ENCODE measurements around the gene TRIM67. TPM values are rescaled to one million over a fixed set of nuclear protein-coding genes. Genes with fewer than 3 reads are reported as not detected.

TRIM67 gene
- total RNA-seq, 1 experiment from 2014 or later, result 0.54 TPM

DNA sequence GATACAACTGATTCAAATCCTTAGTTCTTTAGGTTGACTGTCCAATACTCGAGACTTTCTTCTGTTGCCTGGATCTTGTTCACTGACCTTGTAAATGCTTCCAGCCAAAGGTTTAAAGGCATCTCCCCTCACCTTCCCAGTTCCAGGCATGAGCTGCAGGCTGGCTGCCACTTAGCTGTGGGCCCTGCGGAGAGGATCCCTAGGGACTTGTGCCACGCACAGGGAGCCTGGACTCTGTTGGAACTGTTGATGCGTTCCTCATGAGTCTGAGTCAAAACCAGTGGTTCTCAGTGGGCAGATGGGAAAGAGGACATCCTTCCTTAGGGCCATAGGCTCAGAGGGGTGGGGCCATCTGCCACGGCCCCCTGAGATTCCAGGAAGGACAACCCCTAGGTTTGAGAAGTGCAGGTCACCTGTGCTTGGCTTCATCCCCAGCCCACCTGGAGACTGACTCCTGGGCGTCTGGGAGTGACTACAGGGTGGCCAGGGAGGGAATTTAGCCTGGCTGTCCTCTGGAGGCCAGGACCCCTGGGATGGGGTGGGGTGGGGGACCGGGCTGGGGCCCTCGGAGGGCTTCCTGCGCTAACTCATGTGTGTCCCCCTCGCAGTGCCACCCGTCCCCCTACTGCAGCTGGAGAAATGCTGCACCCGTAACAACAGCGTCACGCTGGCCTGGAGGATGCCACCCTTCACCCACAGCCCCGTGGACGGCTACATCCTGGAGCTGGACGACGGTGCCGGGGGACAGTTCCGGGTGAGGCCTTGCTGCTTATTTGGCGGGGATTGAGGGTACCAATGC is 41.6 kb downstream of the TRIM67 start:
- H3K9me3 Mint-ChIP-seq (ENCODE audit: unreplicated experiment), result no peaks in the 10 kb centered on the region
- no peak overlapping the region for H3K4me3 Mint-ChIP-seq (ENCODE audit: unreplicated experiment)
- no peak overlapping the region for H3K27ac Mint-ChIP-seq (ENCODE audit: unreplicated experiment)
- no peaks in the 10 kb centered on the region for H3K27me3 Mint-ChIP-seq (ENCODE audit: insufficient read depth, unreplicated experiment)
- ChIA-PET POLR2A (no interaction called here), CTCF (no interaction called here)
- intact Hi-C loops (cut with micrococcal nuclease; ENCODE audit: unreplicated experiment), result no loop called here
- H3K36me3 ChIP-seq (ENCODE audit: control insufficient read depth, insufficient read depth, low read length), result no peaks in the 10 kb centered on the region
- H3K4me3 ChIP-seq (ENCODE audit: low read depth, low read length), result no peak overlapping the region
- no TSS peak for BruUV-seq (replicated peaks)
- H3K4me1 ChIP-seq, result peaks cover 9% of the 10 kb centered on the region; the same call in 1 of the 2 replicates
- TF ChIP-seq, protein P1, sequence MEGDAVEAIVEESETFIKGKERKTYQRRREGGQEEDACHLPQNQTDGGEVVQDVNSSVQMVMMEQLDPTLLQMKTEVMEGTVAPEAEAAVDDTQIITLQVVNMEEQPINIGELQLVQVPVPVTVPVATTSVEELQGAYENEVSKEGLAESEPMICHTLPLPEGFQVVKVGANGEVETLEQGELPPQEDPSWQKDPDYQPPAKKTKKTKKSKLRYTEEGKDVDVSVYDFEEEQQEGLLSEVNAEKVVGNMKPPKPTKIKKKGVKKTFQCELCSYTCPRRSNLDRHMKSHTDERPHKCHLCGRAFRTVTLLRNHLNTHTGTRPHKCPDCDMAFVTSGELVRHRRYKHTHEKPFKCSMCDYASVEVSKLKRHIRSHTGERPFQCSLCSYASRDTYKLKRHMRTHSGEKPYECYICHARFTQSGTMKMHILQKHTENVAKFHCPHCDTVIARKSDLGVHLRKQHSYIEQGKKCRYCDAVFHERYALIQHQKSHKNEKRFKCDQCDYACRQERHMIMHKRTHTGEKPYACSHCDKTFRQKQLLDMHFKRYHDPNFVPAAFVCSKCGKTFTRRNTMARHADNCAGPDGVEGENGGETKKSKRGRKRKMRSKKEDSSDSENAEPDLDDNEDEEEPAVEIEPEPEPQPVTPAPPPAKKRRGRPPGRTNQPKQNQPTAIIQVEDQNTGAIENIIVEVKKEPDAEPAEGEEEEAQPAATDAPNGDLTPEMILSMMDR (IDR thresholded peaks at IDR 0.05; ENCODE audit: insufficient read depth in 1 of 2, low read depth in 1 of 2, low read length in 1 of 2, severe bottlenecking in 1 of 2, unreplicated experiment in 1 of 2), result no peak
- H3K27me3 ChIP-seq (replicated peaks; ENCODE audit: control insufficient read depth, insufficient read depth, low read length), result no peaks in the 10 kb centered on the region
- no peaks in the 10 kb centered on the region for H3K36me3 Mint-ChIP-seq (ENCODE audit: insufficient read depth, unreplicated experiment)
- no peaks in the 10 kb centered on the region for H3K9me3 ChIP-seq
- DNase-seq, result no peak
- H3K4me1 Mint-ChIP-seq (ENCODE audit: low read depth, unreplicated experiment), result peaks cover 16% of the 10 kb centered on the region

DNA sequence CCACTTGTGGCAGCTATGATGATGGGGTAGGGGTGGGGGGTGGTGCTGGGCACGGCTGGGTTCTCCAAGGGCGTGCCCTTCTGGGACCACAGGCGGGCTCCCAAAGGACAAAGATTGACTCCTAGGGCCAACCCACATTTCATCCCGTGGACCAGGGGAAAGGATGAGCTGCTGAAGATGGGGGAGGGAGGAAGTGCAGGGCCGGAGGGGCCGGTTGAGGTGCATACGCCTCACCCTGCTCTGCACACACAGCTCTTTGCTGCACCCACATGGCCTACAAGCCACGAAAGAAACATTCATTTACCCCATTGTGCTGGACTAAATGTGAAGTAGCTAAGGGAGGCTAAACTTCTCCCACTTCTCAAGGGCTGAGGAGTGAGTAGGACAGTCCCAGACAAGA is 45.0 kb downstream of the TRIM67 start:
- DNase-seq, result no peak
- no TSS peak for BruUV-seq (replicated peaks)
- Mint-ChIP-seq H3K4me1 (ENCODE audit: low read depth, unreplicated experiment) (peaks cover 15% of the 10 kb centered on the region), H3K27me3 (ENCODE audit: insufficient read depth, unreplicated experiment) (no peaks in the 10 kb centered on the region), H3K27ac (ENCODE audit: unreplicated experiment) (no peak overlapping the region), H3K9me3 (ENCODE audit: unreplicated experiment) (no peaks in the 10 kb centered on the region), H3K4me3 (ENCODE audit: unreplicated experiment) (no peak overlapping the region), H3K36me3 (ENCODE audit: insufficient read depth, unreplicated experiment) (no peaks in the 10 kb centered on the region)
- H3K9me3 ChIP-seq, result no peaks in the 10 kb centered on the region
- no peaks in the 10 kb centered on the region for H3K36me3 ChIP-seq (ENCODE audit: control insufficient read depth, insufficient read depth, low read length)
- H3K27me3 ChIP-seq (replicated peaks; ENCODE audit: control insufficient read depth, insufficient read depth, low read length), result no peaks in the 10 kb centered on the region
- POLR2A ChIA-PET, result interaction anchor here (0.5 to 0.6 kb wide), 2 partner anchors 169 to 236 kb away, joined by 3 to 11 read pairs; no protein-coding TSS in a partner anchor
- CTCF ChIA-PET, result interaction anchor here (1.2 to 1.7 kb wide), 5 partner anchors 12 to 409 kb away, joined by 3 to 9 read pairs (median 7); no protein-coding TSS in a partner anchor
- no peak overlapping the region for H3K4me3 ChIP-seq (ENCODE audit: low read depth, low read length)
- TF ChIP-seq, protein P1 (IDR thresholded peaks at IDR 0.05; ENCODE audit: insufficient read depth in 1 of 2, low read depth in 1 of 2, low read length in 1 of 2, severe bottlenecking in 1 of 2, unreplicated experiment in 1 of 2), result peak in 1 of 2 experiments; percentile 7
- H3K4me1 ChIP-seq, result peaks cover 14% of the 10 kb centered on the region
- intact Hi-C loops (cut with micrococcal nuclease; ENCODE audit: unreplicated experiment), result loop anchor here (1.0 kb wide), 1 partner anchor 114 kb away; no protein-coding TSS in a partner anchor

DNA sequence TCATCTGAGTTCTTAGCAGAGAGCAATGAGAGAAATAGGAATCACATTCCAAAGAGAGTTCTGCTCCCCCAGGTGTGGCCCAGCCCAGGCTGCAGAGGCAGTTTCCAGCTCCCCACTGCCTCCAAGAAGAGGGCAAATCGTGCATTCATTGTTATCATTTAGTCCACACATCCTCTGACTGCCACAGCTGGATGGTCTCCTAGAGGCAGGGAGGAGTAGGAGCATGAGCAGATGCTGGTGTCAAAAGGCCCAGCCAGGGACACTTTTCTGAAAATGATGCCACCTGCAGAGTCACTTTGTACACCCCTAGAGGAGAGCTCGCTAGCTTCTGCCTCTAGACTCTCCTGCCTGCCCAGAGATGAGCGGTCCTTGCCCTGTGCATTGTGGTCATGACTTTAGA is 45.6 kb downstream of the TRIM67 start:
- Mint-ChIP-seq H3K27ac (ENCODE audit: unreplicated experiment) (no peak overlapping the region), H3K9me3 (ENCODE audit: unreplicated experiment) (no peaks in the 10 kb centered on the region), H3K4me1 (ENCODE audit: low read depth, unreplicated experiment) (peaks cover 15% of the 10 kb centered on the region), H3K36me3 (ENCODE audit: insufficient read depth, unreplicated experiment) (peaks cover 3% of the 10 kb centered on the region), H3K27me3 (ENCODE audit: insufficient read depth, unreplicated experiment) (no peaks in the 10 kb centered on the region), H3K4me3 (ENCODE audit: unreplicated experiment) (no peak overlapping the region)
- H3K36me3 ChIP-seq (ENCODE audit: control insufficient read depth, insufficient read depth, low read length), result no peaks in the 10 kb centered on the region
- DNase-seq, result no peak
- BruUV-seq (replicated peaks), result no TSS peak
- CTCF ChIA-PET, result interaction anchor here (0.5 to 1.7 kb wide), 6 partner anchors 12 to 409 kb away, joined by 3 to 9 read pairs (median 6); no protein-coding TSS in a partner anchor
- no peaks in the 10 kb centered on the region for H3K9me3 ChIP-seq
- TF ChIP-seq, protein P1 (IDR thresholded peaks at IDR 0.05; ENCODE audit: insufficient read depth in 1 of 2, low read depth in 1 of 2, low read length in 1 of 2, severe bottlenecking in 1 of 2, unreplicated experiment in 1 of 2), result no peak
- no peak overlapping the region for H3K4me3 ChIP-seq (ENCODE audit: low read depth, low read length)
- intact Hi-C loops (cut with micrococcal nuclease; ENCODE audit: unreplicated experiment), result loop anchor here (1.0 kb wide), 1 partner anchor 114 kb away; no protein-coding TSS in a partner anchor
- POLR2A ChIA-PET, result interaction anchor here (0.6 kb wide), 1 partner anchor 237 kb away, joined by 11 read pairs; no protein-coding TSS in a partner anchor
- peaks cover 18% of the 10 kb centered on the region for H3K4me1 ChIP-seq
- H3K27me3 ChIP-seq (replicated peaks; ENCODE audit: control insufficient read depth, insufficient read depth, low read length), result no peaks in the 10 kb centered on the region

All from Caco-2 (cell line).